ENCODE measurements around the gene RPP14.
"Not testable (repeated sequence)": the region's sequence is repeated elsewhere in the genome, so short reads cannot be mapped to it uniquely, and the experiment has no call there.

Gene RPP14

DNA sequence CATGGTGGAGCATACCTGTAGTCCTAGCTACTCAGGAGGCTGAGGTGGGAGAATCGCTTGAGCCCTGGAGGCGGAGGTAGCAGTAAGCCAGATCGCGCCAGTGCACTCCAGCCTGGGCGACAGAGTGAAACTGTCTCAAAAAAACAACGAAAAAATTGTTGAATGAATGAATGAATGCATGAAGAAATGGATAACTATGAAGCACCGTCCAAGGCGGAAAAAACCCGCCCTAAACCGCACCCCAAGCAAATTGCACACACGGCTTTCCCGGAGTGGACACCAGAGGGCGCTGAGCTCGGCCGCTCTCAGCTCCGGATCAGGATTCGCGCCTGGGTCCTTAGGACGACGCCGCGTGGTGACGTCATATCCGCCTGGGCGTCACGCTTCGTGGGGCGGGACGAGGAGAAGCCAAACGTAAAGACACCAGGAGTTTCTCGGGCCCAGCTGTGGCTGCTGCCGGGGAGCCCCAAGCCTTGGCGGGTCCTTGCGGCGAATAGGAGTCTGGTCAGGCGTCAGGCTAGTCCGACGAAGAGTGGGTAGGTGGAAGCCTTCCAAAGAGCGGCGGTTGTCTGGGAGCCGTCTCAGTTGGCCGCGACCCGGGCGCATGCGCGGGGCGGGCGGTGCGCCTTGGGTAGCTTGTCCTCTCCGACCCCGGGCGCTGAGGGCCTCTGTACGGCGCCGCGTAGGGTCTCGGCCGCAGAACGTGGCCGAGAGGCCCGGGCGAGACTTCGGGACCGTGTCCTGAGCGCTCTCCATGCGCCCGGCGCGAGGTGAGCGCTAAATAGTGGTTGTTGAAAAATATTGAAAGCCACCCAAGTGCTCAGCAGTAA, at the start of gene RPP14, which contains the start of gene HTD2:
RPP14 (plus strand) TSS at position 364 of the 830 bp plus-strand sequence. CDS start 4,085 bp downstream, outside the sequence.
HTD2 (plus strand) TSS at position 639 of the 830 bp plus-strand sequence. CDS start 11,094 bp downstream, outside the sequence.
- DNase-seq: peak; percentile 79

DNA sequence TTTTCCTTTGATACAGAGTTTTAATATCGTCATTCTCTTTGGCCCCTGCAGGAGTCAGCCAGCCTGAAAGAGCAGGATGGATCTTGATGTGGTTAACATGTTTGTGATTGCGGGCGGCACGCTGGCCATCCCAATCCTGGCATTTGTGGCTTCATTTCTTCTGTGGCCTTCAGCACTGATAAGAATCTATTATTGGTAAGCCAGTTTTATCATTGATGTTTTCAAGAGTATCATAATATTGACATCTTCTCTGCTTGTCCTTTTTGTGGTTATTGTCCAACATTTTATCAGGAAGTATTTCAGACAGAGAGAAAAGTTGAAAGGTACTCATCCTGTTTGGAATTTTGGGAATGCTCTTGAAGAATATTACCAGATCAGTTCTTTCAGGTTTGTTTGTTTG, 49.5 kb upstream of the RPP14 start:
- no peak for DNase-seq

DNA sequence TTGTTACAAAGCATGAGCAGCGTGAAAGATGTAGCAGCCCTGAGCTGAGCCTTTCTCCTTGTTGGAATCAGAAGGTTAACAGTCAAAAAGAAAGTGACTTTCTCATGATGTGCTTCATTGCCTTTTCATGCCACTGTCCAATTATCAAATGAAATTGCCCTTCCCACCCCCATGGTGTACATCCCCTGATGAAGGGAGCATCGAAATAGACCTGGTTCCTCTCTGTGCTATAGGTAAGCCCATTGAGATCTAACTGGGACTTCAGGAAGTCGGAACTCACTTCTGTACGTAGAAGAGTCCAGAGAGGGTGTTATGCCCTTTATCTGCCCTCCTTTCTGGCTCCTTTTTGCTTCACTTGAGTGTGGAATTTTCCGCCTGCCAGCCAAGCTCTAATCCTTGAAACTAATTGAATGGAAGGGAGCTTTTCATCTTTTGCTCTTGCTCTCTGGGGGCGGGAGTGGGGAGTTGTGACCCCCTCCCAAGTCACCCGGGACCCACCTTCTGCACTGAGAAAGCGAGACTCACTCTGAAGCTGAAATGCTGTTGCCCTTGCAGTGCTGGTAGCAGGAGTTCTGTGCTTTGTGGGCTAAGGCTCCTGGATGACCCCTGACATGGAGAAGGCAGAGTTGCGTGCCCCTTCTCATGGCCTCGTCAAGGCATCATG, 47.5 kb upstream of the RPP14 start:
- DNase-seq: no peak

DNA sequence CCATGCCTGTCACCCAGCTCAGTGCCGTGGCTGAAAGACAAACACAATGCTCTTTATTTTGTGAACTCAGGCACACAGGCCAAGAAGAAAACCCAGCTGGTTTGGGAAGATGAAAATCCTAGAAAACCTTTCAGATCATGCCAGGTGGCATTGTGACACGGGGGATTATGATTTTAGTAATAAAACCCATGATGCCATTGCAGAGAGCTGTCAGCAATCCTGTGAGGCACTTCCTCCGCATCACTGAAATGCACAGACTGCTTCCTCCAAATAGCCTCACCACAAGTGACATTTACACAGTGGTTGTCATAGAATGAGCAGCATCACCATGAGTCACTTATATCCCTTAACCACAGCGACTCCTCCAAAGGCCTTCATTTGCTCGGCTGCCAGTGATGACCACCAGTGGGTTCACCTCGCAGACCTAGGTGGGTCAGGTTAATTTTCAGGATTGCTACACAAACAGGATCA, 45.7 kb upstream of the RPP14 start:
- no peak for DNase-seq

DNA sequence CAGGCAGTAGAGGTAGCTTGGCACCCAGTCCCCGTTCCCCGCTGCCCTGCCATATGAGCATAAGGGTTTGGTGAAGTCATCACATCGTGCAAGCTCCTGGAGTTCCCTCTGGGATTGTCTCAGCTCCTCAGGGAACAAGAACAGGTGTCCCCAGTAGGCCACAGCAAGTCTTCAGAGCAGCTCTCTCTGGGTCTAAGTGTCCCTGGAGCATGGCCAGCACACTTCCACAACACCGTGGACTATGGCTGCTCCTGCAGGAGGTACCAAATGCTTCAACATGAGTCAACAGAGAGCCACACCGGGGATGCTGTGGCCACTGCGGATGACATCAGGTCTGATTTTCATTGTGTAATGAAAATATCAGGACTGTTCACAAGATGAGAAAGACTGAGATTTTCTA, 45.3 kb upstream of the RPP14 start:
- DNase-seq: no peak

DNA sequence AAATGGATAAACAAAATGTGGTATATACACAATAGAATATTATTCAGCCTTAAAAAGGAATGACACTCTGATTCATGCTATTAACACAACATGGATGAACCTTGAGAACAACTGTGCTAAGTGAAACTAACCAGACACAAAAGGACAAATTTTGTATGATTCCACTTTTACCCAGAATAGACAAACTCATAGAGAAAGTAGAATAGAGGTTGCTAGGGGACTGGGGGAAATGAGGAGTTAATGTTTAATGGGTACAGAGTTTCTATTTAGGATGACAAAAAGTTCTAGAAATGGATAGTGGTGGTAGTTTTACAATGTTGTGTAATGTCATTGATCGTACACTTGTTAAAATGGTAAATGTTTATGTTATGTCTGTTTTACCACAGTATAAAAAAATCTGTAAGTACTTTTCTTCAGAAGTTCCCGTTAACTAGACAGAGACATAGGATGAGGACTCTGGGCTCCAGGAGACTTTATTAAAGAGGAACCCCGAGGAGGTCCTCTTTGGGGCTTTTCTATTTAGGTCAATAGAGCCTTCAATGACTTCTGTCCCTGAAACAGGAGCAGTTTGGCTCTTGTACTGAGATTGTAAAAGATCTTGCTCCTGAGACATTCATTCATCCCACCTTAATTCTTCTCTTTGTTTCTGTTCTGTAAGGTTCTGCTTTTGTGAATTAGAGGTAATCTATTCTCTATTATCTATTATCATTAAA, 43.9 kb upstream of the RPP14 start:
- DNase-seq: no peak

DNA sequence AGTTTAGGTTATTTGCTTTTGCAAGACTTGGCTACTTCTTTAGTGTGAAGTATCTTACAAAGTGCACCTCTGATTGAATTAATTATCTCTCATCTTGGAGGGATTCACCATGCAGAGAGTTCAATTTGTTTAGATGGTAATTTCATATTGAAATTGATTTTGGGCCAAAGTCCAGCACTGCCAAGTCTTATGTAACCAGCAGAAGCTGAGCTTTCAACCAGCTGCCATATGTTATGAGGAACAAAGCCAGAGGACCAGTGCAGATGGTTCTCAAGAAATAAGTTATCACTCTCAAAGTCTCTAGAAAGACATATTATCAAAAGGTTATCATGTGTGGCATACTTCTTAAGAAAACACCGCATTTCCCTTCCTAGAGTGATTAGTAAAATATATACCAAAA, 39.5 kb upstream of the RPP14 start:
- no peak for DNase-seq

DNA sequence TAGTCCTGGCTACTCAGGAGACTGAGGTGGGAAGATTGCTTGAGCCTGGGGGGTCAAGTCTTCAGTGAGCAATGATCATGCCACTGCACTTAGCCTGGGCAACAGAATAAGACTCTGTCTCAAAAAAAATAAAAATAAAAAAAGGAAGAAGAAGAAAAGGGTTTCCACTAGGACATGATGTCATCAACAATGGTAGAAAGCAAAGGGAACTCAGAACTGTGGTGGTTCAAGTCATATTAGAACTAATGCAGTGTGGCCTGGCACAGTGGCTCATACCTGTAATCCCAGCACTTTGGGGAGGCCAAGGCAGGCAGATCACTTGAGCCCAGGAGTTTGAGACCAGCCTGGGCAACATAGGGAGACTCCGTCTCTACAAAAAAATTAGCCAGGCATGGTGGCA, 38.5 kb upstream of the RPP14 start:
- not testable (repeated sequence) for DNase-seq

DNA sequence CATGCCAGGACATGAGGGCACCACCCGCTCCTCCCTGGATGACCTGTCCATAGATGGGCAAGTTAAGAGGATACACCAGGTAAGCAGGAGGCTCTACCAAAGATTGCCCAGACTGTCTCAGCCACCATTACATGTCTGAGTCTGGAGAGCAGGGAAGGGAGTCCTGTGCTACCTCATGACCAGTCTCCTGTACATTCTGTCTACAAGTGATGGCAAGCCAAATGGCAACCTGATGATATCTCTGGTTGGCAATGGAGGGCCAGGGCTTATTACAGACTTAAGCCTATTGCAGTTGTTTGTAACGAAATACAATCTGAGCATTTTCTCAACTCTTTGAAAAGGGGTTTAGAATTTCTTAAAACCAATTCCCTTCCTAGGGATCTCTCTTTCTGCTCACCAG, 36.7 kb upstream of the RPP14 start:
- DNase-seq: no peak

DNA sequence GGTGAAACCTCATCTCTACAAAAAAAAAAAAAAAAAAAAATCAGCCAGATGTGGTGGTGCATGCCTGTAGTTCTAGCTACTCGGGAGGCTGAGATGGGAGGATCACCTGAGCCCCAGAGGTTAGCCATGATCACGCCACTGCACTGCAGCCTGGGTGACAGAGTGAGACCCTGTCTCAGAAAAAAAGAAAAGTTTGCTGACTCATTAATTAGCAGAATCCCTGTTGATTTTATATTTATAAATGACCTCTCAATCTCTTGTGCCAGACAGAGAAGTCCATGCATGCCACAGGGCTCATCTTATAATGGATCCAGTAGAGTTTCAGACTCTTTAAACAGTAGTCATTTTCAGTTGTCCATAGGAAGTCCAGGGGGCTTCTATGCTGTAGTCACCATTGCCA, 35.6 kb upstream of the RPP14 start:
- DNase-seq: no peak

DNA sequence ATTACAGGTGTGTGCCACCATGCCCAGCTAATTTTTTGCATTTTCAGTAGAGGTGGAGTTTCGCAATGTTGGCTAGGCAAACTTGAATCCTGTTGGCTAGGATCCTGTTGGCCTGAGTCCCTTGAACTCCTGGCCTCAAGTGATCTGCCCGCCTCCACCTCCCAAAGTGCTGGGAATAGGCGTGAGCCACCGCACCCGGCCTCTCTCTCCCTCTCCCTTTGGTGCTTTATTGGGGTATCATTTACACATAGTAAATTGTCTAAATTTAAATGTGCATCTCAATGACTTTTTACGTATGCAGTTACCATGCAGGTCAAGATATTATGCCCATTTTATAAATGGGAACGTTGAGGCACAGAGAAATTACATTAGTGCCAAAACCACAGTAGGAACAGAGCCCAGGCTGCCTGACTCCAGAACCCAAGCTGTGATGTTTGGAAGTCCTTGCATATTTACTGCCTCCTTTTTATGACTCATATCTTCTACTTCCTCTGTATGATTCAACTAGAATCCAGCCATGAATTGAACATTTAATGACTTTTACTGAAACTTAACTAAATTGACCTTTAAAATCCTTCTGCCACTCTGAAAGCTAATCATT, 34.0 kb upstream of the RPP14 start:
- no peak for DNase-seq

DNA sequence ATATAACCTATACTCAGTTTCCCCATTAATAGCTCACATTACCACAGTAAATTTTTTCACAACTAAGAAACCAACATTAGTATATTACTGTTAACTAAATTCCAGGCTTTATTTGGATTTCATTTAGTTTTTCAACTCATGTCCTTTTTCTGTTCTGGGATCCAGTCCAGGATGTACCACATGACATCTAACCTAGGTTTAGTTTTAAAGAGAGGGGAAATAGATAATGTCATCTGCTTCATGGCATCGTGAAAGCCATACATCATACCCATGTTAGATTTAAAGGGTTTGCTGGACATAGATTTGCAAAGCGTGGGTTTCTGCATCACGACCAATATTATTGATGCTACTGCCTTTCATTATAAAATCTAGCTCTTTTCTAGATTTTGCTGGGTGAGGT, 33.2 kb upstream of the RPP14 start:
- no peak for DNase-seq

DNA sequence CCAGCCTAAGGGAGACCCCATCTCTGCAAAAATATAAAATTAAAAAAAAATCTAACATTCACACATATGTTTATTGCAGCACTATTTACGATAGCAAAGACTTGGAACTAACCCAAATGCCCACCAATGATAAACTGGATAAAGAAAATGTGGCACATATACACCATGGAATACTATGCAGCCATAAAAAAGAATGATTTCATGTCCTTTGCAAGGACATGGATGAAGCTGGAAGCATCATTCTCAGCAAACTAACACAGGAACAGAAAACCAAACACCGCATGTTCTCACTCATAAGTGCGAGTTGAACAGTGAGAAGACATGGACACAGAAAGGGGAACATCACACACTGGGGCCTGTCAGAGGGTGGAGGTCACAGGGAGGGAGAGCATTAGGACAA, 32.7 kb upstream of the RPP14 start:
- not testable (repeated sequence) for DNase-seq

DNA sequence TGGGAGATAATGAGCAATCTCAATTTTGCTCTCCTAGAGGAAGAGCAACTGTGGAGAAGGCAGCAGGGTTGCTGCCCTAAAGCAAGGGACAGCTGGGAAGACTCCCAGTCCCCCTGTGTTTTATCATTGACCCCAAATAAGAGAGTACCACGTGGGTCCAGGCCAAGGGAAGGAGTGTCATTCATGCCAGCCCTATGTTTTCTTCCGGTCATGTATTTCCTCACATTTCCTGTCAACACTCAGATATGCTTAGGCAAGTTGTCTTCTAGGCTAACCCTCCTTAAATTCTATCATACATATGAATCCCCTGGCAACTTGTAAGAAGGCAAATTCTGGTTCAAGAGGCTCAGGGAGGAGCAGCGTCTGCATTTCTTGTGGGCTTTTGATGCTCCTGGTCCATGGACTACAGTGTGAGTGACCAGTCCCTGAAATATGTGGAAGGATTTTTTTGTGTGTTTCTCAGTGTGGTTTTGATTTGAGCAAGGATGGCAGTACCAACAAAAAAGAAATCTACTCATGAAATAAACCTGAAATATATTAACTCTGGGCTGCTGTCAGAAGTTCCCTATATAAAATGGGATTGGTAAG, 31.9 kb upstream of the RPP14 start:
- DNase-seq: no peak

DNA sequence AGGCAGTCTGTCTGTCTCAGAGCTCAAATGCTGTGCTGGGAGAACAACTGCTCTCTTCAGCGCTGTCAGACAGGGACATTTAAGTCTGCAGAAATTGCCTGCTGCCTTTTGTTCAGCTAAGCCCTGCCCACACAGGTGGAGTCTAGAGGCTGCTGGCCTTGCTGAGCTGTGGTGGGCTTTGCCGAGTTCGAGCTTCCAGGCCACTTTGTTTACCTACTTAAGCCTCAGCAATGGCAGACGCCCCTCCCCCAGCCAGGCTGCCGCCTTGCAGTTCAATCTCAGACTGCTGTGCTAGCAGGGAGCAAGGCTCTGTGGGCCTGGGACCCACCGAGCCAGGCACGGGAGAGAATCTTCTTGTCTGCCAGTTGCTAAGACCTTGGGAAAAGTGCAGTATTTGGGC, 25.0 kb upstream of the RPP14 start:
- no peak for DNase-seq

DNA sequence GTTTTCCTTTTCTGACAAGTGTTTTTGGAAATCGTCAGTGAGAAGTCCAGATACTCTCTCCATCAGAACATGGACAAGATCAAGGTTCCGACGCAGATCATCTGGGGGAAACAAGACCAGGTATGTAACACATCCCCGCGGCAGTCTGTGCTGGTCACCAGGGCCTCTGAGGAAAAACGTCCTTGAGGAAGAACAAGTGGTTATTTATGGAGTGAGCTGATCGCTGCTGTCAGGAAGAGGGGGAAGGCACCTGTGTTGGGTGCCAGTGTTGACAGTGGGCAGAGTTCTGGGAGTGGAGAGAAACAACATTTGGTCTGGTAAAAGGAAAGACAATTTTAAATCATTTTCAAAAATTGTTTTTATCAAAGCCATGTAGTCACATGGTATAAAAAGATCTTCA, 20.7 kb upstream of the RPP14 start:
- DNase-seq: no peak

DNA sequence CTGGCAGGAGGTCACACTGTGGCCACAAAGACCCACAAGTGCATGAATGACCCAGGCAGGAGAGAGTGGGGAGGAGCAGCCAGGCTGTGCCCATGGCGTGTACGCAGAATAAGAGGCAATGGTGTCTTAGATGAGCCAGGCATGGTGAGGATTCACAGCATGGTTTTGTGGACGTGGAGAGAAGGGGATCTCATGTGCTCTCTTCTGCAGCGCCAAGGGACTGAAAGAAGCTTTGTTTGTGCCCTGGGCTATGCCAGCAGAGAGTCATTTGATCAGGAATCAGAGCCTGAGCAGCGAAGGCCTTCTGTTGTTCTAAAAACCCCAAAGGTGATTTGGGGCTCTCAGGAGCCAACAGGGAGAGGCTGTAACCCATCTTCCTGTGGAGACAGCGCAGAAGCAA, 18.7 kb upstream of the RPP14 start:
- DNase-seq: no peak

DNA sequence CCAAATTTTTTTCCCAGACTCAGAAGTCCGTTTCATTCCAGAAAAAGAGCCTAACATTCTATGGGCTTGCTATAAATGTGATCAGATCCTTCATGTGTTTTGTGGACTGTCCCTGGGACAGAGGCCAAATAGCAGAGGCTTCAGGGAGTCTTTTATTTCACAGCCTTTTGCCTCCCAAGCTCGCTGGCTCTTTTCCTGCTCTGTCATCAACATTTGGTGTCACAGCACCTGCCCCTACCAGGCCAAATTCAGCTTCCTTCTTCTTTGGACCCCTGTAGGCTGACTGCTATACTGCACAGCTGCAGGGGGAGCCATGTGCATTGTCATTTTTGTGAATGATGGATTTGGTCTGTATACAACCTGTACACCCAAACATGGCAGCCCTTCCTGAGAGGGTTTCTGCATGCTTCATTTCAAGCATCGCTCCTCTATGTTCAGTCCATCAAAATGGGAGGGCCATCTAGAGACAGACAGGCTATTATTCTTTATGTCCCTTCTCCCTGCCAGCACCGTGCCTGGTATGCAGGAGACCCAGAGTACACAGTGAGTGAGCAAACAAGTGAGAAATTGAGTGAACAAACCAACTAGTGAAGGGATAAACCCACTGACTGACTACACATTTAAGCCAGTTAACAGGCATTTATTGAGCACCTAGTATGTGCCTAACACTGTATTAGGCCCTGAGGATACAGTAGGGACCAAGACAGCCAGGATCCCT, 17.9 kb upstream of the RPP14 start:
- DNase-seq: no peak

DNA sequence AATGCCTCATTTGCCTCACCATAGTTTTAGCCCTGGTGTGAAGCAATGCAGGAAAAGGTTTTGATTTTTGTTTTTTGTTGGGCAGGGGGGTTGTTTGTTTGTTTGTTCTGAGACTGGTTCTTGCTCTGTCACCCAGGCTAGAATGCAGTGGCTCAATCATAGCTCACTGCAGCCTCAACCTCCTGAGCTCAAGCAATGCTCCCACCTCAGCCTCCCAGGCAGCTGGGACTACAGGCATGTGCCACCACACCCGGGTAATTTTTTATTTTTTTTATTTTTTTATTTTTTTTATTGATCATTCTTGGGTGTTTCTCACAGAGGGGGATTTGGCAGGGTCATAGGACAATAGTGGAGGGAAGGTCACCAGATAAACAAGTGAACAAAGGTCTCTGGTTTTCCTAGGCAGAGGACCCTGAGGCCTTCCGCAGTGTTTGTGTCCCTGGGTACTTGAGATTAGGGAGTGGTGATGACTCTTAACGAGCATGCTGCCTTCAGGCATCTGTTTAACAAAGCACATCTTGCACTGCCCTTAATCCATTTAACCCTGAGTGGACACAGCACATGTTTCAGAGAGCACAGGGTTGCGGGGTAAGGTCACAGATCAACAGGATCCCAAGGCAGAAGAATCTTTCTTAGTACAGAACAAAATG, 17.0 kb upstream of the RPP14 start:
- DNase-seq: not testable (repeated sequence)

DNA sequence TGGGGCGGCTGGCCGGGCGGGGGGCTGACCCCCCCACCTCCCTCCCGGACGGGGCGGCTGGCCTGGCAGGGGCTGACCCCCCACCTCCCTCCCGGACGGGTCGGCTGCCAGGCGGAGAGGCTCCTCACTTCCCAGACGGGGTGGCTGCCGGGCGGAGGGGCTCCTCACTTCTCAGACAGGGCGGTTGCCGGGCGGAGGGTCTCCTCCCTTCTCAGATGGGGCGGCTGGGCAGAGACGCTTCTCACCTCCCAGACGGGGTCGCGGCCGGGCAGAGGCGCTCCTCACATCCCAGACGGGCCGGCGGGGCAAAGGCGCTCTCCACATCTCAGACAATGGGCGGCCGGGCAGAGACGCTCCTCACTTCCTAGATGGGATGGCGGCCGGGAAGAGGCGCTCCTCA, 15.6 kb upstream of the RPP14 start:
- DNase-seq: not testable (repeated sequence)

DNA sequence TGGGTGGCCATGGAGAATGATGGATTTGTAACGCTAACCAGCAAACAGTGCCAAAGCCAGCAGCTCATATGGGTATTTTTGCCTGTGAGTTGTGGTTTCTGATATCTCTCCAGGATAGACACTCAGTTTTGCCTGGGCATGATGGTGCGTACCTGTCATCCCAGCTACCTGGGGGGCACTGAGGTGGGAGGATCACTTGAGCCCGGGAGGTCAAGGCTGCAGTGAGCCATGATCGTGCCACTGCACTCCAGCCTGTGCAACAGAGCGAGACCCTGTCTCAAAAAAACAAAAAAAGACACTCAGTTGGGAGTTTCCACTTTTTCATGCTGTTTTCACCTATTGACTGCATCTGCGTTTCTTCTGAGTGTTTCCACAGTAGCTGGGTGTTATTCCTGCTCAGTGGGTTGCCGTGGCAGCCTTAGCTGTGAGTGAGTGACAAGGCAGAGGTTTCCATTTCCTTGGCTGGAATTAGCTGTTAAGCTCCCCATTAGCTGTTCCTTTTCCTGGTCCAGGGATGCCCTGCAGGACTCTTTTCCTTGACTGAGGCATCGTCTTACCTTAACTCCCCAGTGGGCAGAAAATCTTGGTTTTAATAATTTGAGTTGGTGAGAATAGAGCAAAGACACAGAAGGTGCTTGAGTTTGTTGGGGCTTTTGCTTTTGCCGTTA, 14.2 kb upstream of the RPP14 start:
- no peak for DNase-seq

All from NCI-H510A treated with DMSO at 0.1 percent for 48 hours (cell line).